Caco-2 (cell line): ENCODE data around the gene ARPC5L. TPM values are rescaled to one million over a fixed set of nuclear protein-coding genes. Genes with fewer than 3 reads are reported as not detected.

Experiments
- Bru-seq: library from RNA; stranded (reverse); fragments of 400-500 nt; gene quantifications from one replicate; lab custom pipeline; 2021; lab: Mats Ljungman, UMichigan
- BruChase-seq, 2 experiments: library from RNA; stranded (reverse); fragments of 400-500 nt; gene quantifications; one replicate each; lab custom pipeline; 2021; lab: Mats Ljungman, UMichigan
- BruUV-seq: library from RNA; stranded (reverse); fragments of 400-500 nt; replicated peaks from 2 replicates; lab custom pipeline; 2021; lab: Mats Ljungman, UMichigan
- CTCF ChIA-PET: fragments of 300-600 bp; sonication (Branson Sonifier 250); formaldehyde crosslinking; loops from one replicate; lab custom pipeline; 2022; ENCODE audit warnings: antibody characterized with exemption; lab: Charles Lee
- POLR2A ChIA-PET: fragments of 300-600 bp; sonication (Branson Sonifier 250); formaldehyde crosslinking; loops from one replicate; lab custom pipeline; 2022; ENCODE audit warnings: antibody characterized with exemption; lab: Charles Lee
- DNase-seq, 2 experiments: peaks; one replicate each; pipeline versions ENCODE4 v3.0.0 to v3.0.0-alpha.2; 2020 to 2022
- H3K27me3 ChIP-seq: replicated peaks from 2 replicates; pipeline ENCODE4 v1.6.0; 2011; ENCODE audit warnings: low read length; ENCODE audit not compliant: control insufficient read depth, insufficient read depth
- H3K36me3 ChIP-seq: 2 replicates; pipeline ENCODE4 v1.5.1; 2011; ENCODE audit warnings: low read length; ENCODE audit not compliant: control insufficient read depth, insufficient read depth
- H3K4me1 ChIP-seq: fragments of 250-450 bp; sonication (Bioruptor Pico); 2 replicates; pipeline ENCODE4 v1.5.1; 2020; ENCODE audit warnings: mild to moderate bottlenecking
- H3K4me3 ChIP-seq: 2 replicates; pipeline ENCODE4 v1.5.1; 2011; ENCODE audit warnings: low read depth, mild to moderate bottlenecking, control low read depth, low read length
- H3K9me3 ChIP-seq: fragments of 250-450 bp; sonication (Bioruptor Pico); 2 replicates; pipeline ENCODE4 v1.5.1; 2020; ENCODE audit warnings: mild to moderate bottlenecking, moderate library complexity
- H3K27ac Mint-ChIP-seq: one replicate; pipeline ENCODE4 v1.8.0; 2022; ENCODE audit warnings: mixed read lengths; ENCODE audit not compliant: unreplicated experiment
- H3K27me3 Mint-ChIP-seq: one replicate; pipeline ENCODE4 v1.8.0; 2022; ENCODE audit warnings: mixed read lengths; ENCODE audit not compliant: insufficient read depth, unreplicated experiment
- H3K36me3 Mint-ChIP-seq: one replicate; pipeline ENCODE4 v1.8.0; 2022; ENCODE audit warnings: mild to moderate bottlenecking, mixed read lengths; ENCODE audit not compliant: insufficient read depth, unreplicated experiment
- H3K4me1 Mint-ChIP-seq: one replicate; pipeline ENCODE4 v1.8.0; 2022; ENCODE audit warnings: low read depth, mixed read lengths; ENCODE audit not compliant: unreplicated experiment
- H3K4me3 Mint-ChIP-seq: one replicate; pipeline ENCODE4 v1.8.0; 2022; ENCODE audit warnings: mild to moderate bottlenecking, moderate library complexity, mixed read lengths; ENCODE audit not compliant: unreplicated experiment
- H3K9me3 Mint-ChIP-seq: one replicate; pipeline ENCODE4 v1.8.0; 2022; ENCODE audit warnings: mixed read lengths; ENCODE audit not compliant: unreplicated experiment
- CTCF ChIP-seq, 2 experiments: fragments of 200-600 bp in 1 of 2; IDR thresholded peaks; 1 replicate in 1 of 2; 2 replicates in 1 of 2; pipeline versions ENCODE4 v1.5.1 to v1.8.0; 2011 to 2022; ENCODE audit warnings: antibody characterized with exemption in 1 of 2, control low read depth in 1 of 2, inconsistent platforms in 1 of 2, low read depth in 1 of 2, low read length in 1 of 2, mild to moderate bottlenecking in 1 of 2, moderate library complexity in 1 of 2; ENCODE audit not compliant: insufficient read depth in 1 of 2, severe bottlenecking in 1 of 2, unreplicated experiment in 1 of 2
- intact Hi-C: fragments of 100-400 bp; cut with micrococcal nuclease; formaldehyde crosslinking; loops from one replicate; pipeline ENCODE4 v1.10.0; 2022; ENCODE audit not compliant: unreplicated experiment
- long read RNA-seq: library from polyadenylated mRNA; stranded (forward); transcript quantifications from one replicate; pipeline ENCODE4 v2.0.0, GENCODE V29; 2022
- total RNA-seq: library from RNA; stranded (reverse); gene quantifications from 2 replicates; pipeline ENCODE4 v1.2.3, GENCODE V29; 2022

The ARPC5L gene
- total RNA-seq (59.0 and 60.1 TPM in 2 replicates), Bru-seq, nascent RNA (percentile 78 among the genes with signal in this experiment), BruChase-seq, experiment 1, labeled RNA remaining after a 2-hour chase (percentile 84 among the genes with signal in this experiment), BruChase-seq, experiment 2, labeled RNA remaining after a 6-hour chase (percentile 85 among the genes with signal in this experiment)
- long read RNA-seq, transcript ARPC5L-201 (4 exons, 1,325 nt): major isoform, 129 of 144 reads
- long read RNA-seq, partial matches to known transcripts: 1 of 144 reads
- long read RNA-seq, other reads (novel, unspliced or antisense): 11 of 144 reads

DNA sequence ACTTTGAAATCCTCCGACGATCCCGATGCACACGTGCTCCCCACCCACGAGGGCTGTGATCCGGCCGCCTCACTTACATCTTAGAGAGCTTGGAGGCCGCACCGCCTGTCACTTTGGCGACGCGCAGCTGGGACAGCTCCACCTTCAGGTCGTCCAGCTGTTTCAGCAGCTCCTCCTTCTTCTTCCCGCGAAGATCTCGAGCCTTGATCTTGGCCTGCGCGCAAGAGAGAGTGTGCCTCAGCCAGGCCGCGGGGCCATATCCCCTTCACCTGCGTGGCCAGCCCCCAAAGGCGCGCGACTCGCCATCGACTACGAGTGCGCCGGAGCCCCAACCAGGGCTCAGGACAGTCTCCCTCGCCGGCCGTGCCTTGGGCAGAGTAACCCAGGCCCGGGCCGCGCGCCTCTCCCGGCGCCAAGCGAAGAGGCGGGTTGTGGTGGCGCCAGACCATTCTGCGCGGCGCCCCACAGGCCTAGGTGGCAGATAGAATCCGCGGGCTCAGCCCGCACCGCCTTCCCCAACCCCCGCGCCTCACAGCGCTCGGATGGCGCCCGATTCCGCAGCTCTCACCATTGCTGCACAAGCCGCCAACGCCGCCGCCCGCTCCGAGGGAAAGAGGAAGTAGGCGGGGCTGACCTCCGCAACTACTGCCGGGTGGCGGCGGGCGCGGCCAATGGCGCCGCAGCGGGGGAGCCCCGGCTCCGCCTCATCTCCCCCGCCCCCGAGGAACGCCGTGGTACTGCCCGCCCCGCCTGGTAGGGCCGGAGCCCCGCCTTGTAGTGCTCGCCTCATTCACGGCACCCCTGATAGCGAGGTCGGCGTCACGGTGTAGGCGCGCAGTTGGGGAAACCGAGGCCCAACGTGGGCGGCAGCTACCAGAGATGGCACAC is at the start of gene ARPC5L, which contains the start of gene RPL35:
Gene ARPC5L (plus strand): TSS at position 789 of the 888 bp plus-strand sequence. CDS start 7,161 bp downstream, outside the sequence.
Gene RPL35 (minus strand): TSS at position 616 of the 888 bp plus-strand sequence. CDS start 45 bp downstream, at position 571.
- H3K27ac Mint-ChIP-seq: peak within 1 kb of the TSS; percentile 95
- H3K4me1 Mint-ChIP-seq: peaks cover 7% of the 10 kb centered on the region
- peak within 1 kb of the TSS; percentile 85 for H3K4me3 ChIP-seq
- H3K27me3 ChIP-seq: no peaks in the 10 kb centered on the region
- peak; percentile 95 to 97 for DNase-seq
- peak in 1 of 2 experiments; percentile 30 for TF ChIP-seq CTCF (IDR thresholded peaks at IDR 0.05; ENCODE audit: insufficient read depth in 1 of 2, low read depth in 1 of 2, low read length in 1 of 2, severe bottlenecking in 1 of 2, unreplicated experiment in 1 of 2)
- CTCF ChIA-PET: interaction anchor here (0.5 to 2.7 kb wide), 5 partner anchors 9 to 310 kb away, joined by 3 to 24 read pairs (median 12); partner anchors contain the start of genes NR6A1, SCAI and WDR38
- BruUV-seq: no TSS peak
- no peaks in the 10 kb centered on the region for H3K9me3 ChIP-seq
- peaks cover 13% of the 10 kb centered on the region for H3K36me3 ChIP-seq
- H3K4me1 ChIP-seq: peaks cover 10% of the 10 kb centered on the region; the same call in 1 of the 2 replicates
- POLR2A ChIA-PET: interaction anchor here (0.5 to 2.0 kb wide), 8 partner anchors 8 to 329 kb away, joined by 3 to 9 read pairs (median 4); partner anchors contain the start of genes NR6A1, PPP6C and WDR38
- peaks cover 66% of the 10 kb centered on the region for H3K36me3 Mint-ChIP-seq
- no peaks in the 10 kb centered on the region for H3K27me3 Mint-ChIP-seq
- no peaks in the 10 kb centered on the region for H3K9me3 Mint-ChIP-seq
- intact Hi-C loops: loop anchor here (5.0 to 10.0 kb wide), 2 partner anchors 281 to 383 kb away; partner anchors contain the start of genes HSPA5 and SCAI
- peak within 1 kb of the TSS; percentile 85 for H3K4me3 Mint-ChIP-seq

- H3K4me1 Mint-ChIP-seq: peaks cover 30% of the 10 kb centered on the region
- peak overlapping the region; percentile 86 for H3K27ac Mint-ChIP-seq
- no peaks in the 10 kb centered on the region for H3K9me3 ChIP-seq
- intact Hi-C loops: no loop called here
- no TSS peak for BruUV-seq
- H3K4me1 ChIP-seq: peaks cover 34% of the 10 kb centered on the region
- H3K27me3 ChIP-seq: no peaks in the 10 kb centered on the region
- no peak overlapping the region for H3K4me3 ChIP-seq
- ChIA-PET POLR2A (no interaction called here), CTCF (interaction anchor here (0.6 to 3.6 kb wide), 2 partner anchors 27 to 41 kb away, joined by 4 to 15 read pairs; partner anchors contain the start of gene WDR38)
- no peak for TF ChIP-seq CTCF (IDR thresholded peaks at IDR 0.05; ENCODE audit: insufficient read depth in 1 of 2, low read depth in 1 of 2, low read length in 1 of 2, severe bottlenecking in 1 of 2, unreplicated experiment in 1 of 2)
- peak; percentile 65 to 77 for DNase-seq
- H3K9me3 Mint-ChIP-seq: no peaks in the 10 kb centered on the region
- no peak overlapping the region for H3K4me3 Mint-ChIP-seq
- no peaks in the 10 kb centered on the region for H3K27me3 Mint-ChIP-seq
- H3K36me3 ChIP-seq: no peaks in the 10 kb centered on the region
- peaks cover 4% of the 10 kb centered on the region for H3K36me3 Mint-ChIP-seq
These were observed 49.5 kb upstream of the ARPC5L start for GRCh38 chr9:124812441-124812876.
